ENCODE data around the gene CALN1. TPM values are rescaled to one million over a fixed set of nuclear protein-coding genes. Genes with fewer than 3 reads are reported as not detected.

Gene CALN1
- total and polyA plus RNA-seq, 9 of the 15 experiments (the other 6 are each of a cell fraction or from before 2014, with no cell fraction given), result 1.4 to 7.5 (median 3.3) TPM

- TF ChIP-seq ZC3H11A (IDR thresholded peaks at IDR 0.05; ENCODE audit: low read depth, low read length) (no peak), NFIC (IDR thresholded peaks at IDR 0.05) (peak; percentile 70), ZNF146 (CRISPR knock-in tag; IDR thresholded peaks at IDR 0.05; ENCODE audit: unreplicated experiment) (no peak), HOXB6 (CRISPR knock-in tag; IDR thresholded peaks at IDR 0.05; ENCODE audit: borderline replicate concordance) (no peak), HDAC6 (IDR thresholded peaks at IDR 0.05; ENCODE audit: low read depth, low read length) (no peak), KLF10 (CRISPR knock-in tag; IDR thresholded peaks at IDR 0.05) (no peak), ZNF79 (CRISPR knock-in tag; IDR thresholded peaks at IDR 0.05; ENCODE audit: low read depth) (no peak), TRIM24 (IDR thresholded peaks at IDR 0.05) (peak; percentile 61 to 80), FOXA1 (IDR thresholded peaks at IDR 0.05; ENCODE audit: borderline replicate concordance) (no peak), ZNF280A (IDR thresholded peaks at IDR 0.05; ENCODE audit: low read depth, partially characterized antibody) (no peak), RCOR1 (IDR thresholded peaks at IDR 0.05; ENCODE audit: borderline replicate concordance in 1 of 2, low read depth in 2 of 2, low read length in 2 of 2) (peak in 1 of 2 experiments; percentile 83; a peak in 2 of 4 replicates), FOXM1 (IDR thresholded peaks at IDR 0.05; ENCODE audit: low read depth) (0 out of 2 replicates have a peak, but pooled peaks have one; percentile 18), FOXM1 (CRISPR knock-in tag; IDR thresholded peaks at IDR 0.05; ENCODE audit: low read depth) (no peak), SMARCC2 (IDR thresholded peaks at IDR 0.05; ENCODE audit: low read depth) (no peak), KLF16 (IDR thresholded peaks at IDR 0.05) (peak; percentile 82), TEAD1 (CRISPR knock-in tag; IDR thresholded peaks at IDR 0.05) (no peak), MYC (IDR thresholded peaks at IDR 0.05; ENCODE audit: low read depth, low read length) (0 out of 2 replicates have a peak, but pooled peaks have one; percentile 22), MYC (CRISPR knock-in tag; IDR thresholded peaks at IDR 0.05; ENCODE audit: borderline replicate concordance, low read depth) (no peak), ZNF75A (CRISPR knock-in tag; IDR thresholded peaks at IDR 0.05) (no peak), SNRNP70 (optimal IDR thresholded peaks at IDR 0.05; ENCODE audit: low read depth, low read length) (no peak), ESRRA (IDR thresholded peaks at IDR 0.05; ENCODE audit: borderline replicate concordance, low read depth) (no peak; the same call in 1 of the 2 replicates), ETV1 (tag; conservative IDR thresholded peaks at IDR 0.05; ENCODE audit: low read depth) (no peak), ZMIZ1 (IDR thresholded peaks at IDR 0.05; ENCODE audit: low read depth in 2 of 2, low read length in 2 of 2) (0 out of 4 replicates have a peak, but pooled peaks of 1 of the 2 experiments have one; percentile 42), ZNF311 (CRISPR knock-in tag; IDR thresholded peaks at IDR 0.05) (peak; percentile 77), ZNF766 (CRISPR knock-in tag; conservative IDR thresholded peaks at IDR 0.05) (0 out of 2 replicates have a peak, but pooled peaks have one; percentile 44), SMARCA4 (IDR thresholded peaks at IDR 0.05) (peak; percentile 35; the same call in 1 of the 2 replicates), ZNF316 (IDR thresholded peaks at IDR 0.05) (no peak)
These were observed 310.7 kb downstream of the CALN1 start (continued) for GRCh38 chr7:72101444-72101843.
